Lower leg skin (tissue), 4 donors: Measurements from ENCODE around the gene GPR158. TPM values are rescaled to one million over a fixed set of nuclear protein-coding genes. Genes with fewer than 3 reads are reported as not detected.

Source experiments
- DNase-seq, 2 donors: peaks; one replicate each; pipeline ENCODE4 v3.0.0-alpha.2; 2019; ENCODE audit warnings: low spot score in 2 of 2
- H3K4me3 ChIP-seq: fragments of 200-600 bp; sonication (generic); 2 replicates; pipeline ENCODE4 v1.5.1; 2017; ENCODE audit warnings: mild to moderate bottlenecking, low read depth; ENCODE audit not compliant: poor library complexity, severe bottlenecking
- POLR2A ChIP-seq, 2 donors: fragments of 450-650 bp; IDR thresholded peaks; one replicate each; pipeline ENCODE4 v1.6.1; 2016 to 2017; ENCODE audit warnings: antibody characterized with exemption in 2 of 2, mild to moderate bottlenecking in 1 of 2, moderate library complexity in 1 of 2
- WGBS, 2 donors: methylation state at CpG; one replicate each; pipeline ENCODE4 v1.1.5; 2018; 5-methylcytosine and 5-hydroxymethylcytosine counted together
- intact Hi-C: fragments of 100-400 bp; cut with DNase I; formaldehyde crosslinking; loops from one replicate; pipeline ENCODE4 v1.15.0; 2023; ENCODE audit warnings: low total_unique reads
- total RNA-seq, 4 donors: library from RNA; depleted of rRNA; stranded (reverse); fragments of >200 nt; gene quantifications; one replicate each; pipeline ENCODE4 v1.1.0, GENCODE V29; 2016
- TF ChIP-seq, protein P1 (sequence below), 3 donors: fragments of 450-650 bp; IDR thresholded peaks; one replicate each; pipeline ENCODE4 v1.5.1; 2016; ENCODE audit warnings: antibody characterized with exemption in 3 of 3, mild to moderate bottlenecking in 3 of 3, moderate library complexity in 2 of 3

GPR158 gene
- total RNA-seq, 4 donors from 2014 or later = 0.13 TPM; not detected in 3

DNA sequence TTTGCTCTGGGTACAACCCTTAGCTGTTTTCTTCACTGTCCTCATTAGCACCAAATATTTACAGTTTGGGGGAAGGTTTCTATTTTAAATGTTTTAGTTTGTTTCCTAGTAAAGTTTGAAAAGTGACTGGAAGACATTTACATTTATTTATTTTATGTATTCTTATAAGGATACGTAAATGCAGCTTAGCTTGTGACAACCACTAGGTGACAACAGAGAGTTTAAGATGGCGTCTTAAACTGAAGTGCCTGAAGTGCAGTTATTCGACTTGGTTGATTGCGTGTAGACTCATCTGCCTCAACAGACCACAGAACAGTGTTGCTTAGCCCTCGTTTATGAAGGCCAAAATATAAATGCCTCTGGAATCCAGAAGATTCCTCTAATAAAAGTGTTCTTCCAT, 381.1 kb downstream of the GPR158 start:
- WGBS, 2 donors = 80 to 86% methylated on average over 5 of the region's 5 CpGs
- intact Hi-C loops = no loop called here

DNA sequence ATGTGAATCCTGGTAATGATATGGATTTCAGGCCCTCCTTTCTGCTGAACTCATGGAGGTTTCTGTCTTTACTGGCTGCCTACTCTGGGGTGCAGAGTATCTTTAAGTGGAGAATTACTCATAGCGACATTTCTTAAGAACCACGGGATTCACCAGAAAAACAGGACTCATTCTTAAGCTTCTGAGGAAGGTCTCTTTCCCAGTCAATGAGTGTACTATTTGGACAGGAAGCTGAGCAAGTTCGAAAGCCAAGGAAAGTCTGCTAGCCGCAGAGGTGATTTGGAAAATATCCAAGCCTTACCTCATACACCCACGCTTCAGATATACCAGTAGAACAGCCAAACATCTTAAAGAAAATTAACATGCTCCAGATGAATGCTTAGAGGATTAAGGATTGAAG, 381.7 kb downstream of the GPR158 start:
- no peak overlapping the region for H3K4me3 ChIP-seq
- no peak for TF ChIP-seq POLR2A (IDR thresholded peaks at IDR 0.05)
- TF ChIP-seq, protein P1, sequence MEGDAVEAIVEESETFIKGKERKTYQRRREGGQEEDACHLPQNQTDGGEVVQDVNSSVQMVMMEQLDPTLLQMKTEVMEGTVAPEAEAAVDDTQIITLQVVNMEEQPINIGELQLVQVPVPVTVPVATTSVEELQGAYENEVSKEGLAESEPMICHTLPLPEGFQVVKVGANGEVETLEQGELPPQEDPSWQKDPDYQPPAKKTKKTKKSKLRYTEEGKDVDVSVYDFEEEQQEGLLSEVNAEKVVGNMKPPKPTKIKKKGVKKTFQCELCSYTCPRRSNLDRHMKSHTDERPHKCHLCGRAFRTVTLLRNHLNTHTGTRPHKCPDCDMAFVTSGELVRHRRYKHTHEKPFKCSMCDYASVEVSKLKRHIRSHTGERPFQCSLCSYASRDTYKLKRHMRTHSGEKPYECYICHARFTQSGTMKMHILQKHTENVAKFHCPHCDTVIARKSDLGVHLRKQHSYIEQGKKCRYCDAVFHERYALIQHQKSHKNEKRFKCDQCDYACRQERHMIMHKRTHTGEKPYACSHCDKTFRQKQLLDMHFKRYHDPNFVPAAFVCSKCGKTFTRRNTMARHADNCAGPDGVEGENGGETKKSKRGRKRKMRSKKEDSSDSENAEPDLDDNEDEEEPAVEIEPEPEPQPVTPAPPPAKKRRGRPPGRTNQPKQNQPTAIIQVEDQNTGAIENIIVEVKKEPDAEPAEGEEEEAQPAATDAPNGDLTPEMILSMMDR (IDR thresholded peaks at IDR 0.05) = no peak
- WGBS, 2 donors = 28 to 35% methylated on average over 5 of the region's 5 CpGs
- no peak for DNase-seq
- intact Hi-C loops = no loop called here

More for the DNA sequence above, 381.1 kb downstream of the GPR158 start:
- H3K4me3 ChIP-seq = no peak overlapping the region
- no peak for TF ChIP-seq POLR2A (IDR thresholded peaks at IDR 0.05)
- TF ChIP-seq, protein P1 (IDR thresholded peaks at IDR 0.05) = no peak
- no peak for DNase-seq

- H3K4me3 ChIP-seq = no peak overlapping the region
- 51 to 52% methylated on average over 3 of the region's 3 CpGs for WGBS, 2 donors
- TF ChIP-seq POLR2A (IDR thresholded peaks at IDR 0.05) = no peak
- TF ChIP-seq, protein P1 (IDR thresholded peaks at IDR 0.05) = no peak
- DNase-seq = no peak
- intact Hi-C loops = no loop called here
These were observed 382.3 kb downstream of the GPR158 start for GRCh38 chr10:25557136-25557535.

- no peak overlapping the region for H3K4me3 ChIP-seq
- 81 to 84% methylated on average over 2 of the region's 2 CpGs for WGBS, 2 donors
- intact Hi-C loops = no loop called here
- TF ChIP-seq, protein P1 (IDR thresholded peaks at IDR 0.05) = no peak
- TF ChIP-seq POLR2A (IDR thresholded peaks at IDR 0.05) = no peak
- no peak for DNase-seq
These were observed 387.0 kb downstream of the GPR158 start for GRCh38 chr10:25561758-25562157.

DNA sequence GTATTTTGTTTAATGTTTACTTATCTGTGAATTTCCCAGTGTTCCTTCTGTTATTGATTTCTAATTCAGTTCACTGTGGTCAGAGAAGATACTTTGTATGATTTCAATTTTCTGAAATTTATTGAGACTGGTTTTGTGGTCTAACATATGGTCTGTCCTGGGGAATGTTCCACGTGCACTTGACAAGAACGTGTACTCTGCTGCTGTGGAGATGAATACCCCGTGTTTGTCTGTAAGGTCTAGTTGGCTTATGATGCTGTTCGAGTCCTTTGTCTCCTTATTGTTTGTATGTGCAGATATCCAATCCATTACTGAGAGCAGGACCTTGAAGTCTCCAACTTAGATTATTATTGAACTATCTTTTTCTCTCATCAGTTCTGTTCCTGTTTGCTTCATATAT, 387.7 kb downstream of the GPR158 start:
- intact Hi-C loops = no loop called here
- 74 to 81% methylated on average over 4 of the region's 4 CpGs for WGBS, 2 donors
- no peak overlapping the region for H3K4me3 ChIP-seq
- TF ChIP-seq, protein P1 (IDR thresholded peaks at IDR 0.05) = no peak
- TF ChIP-seq POLR2A (IDR thresholded peaks at IDR 0.05) = no peak
- no peak for DNase-seq

DNA sequence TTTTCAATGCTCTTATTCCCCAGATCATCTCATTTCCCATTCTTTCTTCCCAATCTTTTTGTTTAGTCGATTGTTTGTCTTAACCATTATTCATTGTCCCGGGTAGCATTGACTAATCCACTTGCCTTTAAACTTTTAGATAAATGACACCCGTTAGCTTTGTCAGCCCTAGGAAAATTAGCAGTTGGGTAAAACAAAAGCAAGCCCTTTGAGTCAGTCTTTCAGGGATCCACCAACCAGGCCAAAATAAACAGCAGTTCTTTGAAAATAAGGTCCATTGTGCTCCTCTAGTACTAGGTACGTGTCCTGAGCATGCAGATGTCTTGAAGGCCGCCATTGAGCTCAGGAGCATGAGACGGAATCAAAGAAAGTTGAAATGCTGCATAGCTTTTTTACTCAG, 389.6 kb downstream of the GPR158 start:
- no peak for DNase-seq
- TF ChIP-seq POLR2A (IDR thresholded peaks at IDR 0.05) = no peak
- TF ChIP-seq, protein P1 (IDR thresholded peaks at IDR 0.05) = no peak
- no peak overlapping the region for H3K4me3 ChIP-seq
- 82 to 90% methylated on average over 6 of the region's 6 CpGs for WGBS, 2 donors
- intact Hi-C loops = no loop called here
